ENCODE data around the gene ZNF439. TPM values are rescaled to one million over a fixed set of nuclear protein-coding genes. Genes with fewer than 3 reads are reported as not detected.

Gene ZNF439
- total RNA-seq, 1 donor from 2014 or later = 6.5 TPM

GRCh38 chr19:11813703-11814028, 34.9 kb upstream of the ZNF439 start:
- H3K27me3 Mint-ChIP-seq (ENCODE audit: insufficient read depth, low read depth) = no peaks in the 10 kb centered on the region
- peak overlapping the region; percentile 70 for H3K27ac Mint-ChIP-seq
- Histone ChIP-seq H4K20me1 (ENCODE audit: low read depth) (no peaks in the 10 kb centered on the region), H3K27me3 (peaks cover 9% of the 10 kb centered on the region), H3K4me3 (peak overlapping the region; percentile 93), H3F3A (ENCODE audit: low read depth) (peaks cover 8% of the 10 kb centered on the region), H2AFZ (replicated peaks) (peak overlapping the region; percentile 85), H3K4me1 (no peaks in the 10 kb centered on the region), H3K27ac (no peak overlapping the region), H3K36me3 (no peaks in the 10 kb centered on the region), H3K79me2 (ENCODE audit: low read depth) (peaks cover 11% of the 10 kb centered on the region), H3K9me3 (ENCODE audit: low read depth) (peaks cover 3% of the 10 kb centered on the region), H3K4me2 (peak overlapping the region; percentile 93), H3K9ac (no peak overlapping the region)
- H3K36me3 Mint-ChIP-seq = peaks cover 49% of the 10 kb centered on the region
- peaks cover 62% of the 10 kb centered on the region for H3K9me3 Mint-ChIP-seq
- peaks cover 12% of the 10 kb centered on the region for H3K4me1 Mint-ChIP-seq
- H3K4me3 Mint-ChIP-seq = peak overlapping the region; percentile 93
- DNase-seq (ENCODE audit: low spot score) = no peak
- TF ChIP-seq EZH2 (IDR thresholded peaks at IDR 0.05) (no peak), EZH2phosphoT487 (IDR thresholded peaks at IDR 0.05) (no peak), CTCF (IDR thresholded peaks at IDR 0.05) (no peak)

DNA sequence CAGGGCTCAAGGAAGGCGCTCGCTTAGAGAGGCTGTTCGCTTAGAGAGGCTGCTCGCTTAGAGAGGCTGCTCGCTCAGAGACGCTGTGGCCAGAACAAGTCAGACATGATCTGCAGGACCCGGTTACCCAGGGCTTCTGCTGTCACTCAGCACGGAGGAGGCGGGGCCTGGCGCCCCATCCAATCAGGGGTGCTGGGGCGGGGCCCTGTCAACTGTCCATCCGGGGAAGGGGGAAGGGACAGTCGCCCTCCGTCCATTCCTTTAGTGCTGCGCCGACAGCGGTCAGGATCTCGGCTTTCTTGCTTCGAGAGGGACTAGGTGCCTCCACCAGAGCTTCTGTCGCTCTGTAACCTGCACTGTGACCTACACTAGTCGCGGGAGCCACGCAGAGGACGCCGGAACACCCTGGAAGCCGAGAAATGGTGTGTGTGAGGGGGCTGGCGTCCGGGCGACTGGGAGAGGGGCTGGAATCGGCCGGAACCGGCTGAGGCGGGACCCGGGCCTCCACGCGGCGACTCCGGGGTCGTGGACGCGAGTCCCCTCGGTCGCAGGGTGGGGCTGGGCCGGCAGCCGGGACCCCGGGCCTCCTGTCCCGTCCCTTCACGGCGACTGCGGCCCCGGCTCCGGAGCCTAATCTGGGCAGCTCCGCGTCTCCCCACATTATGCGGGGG, 34.4 kb upstream of the ZNF439 start, which contains the start of gene ZNF440:
TSS of gene ZNF440 (plus strand) at position 245 of the 671 bp plus-strand sequence. CDS start at position 420, 175 bp downstream.
- H3K4me3 ChIP-seq = peak within 1 kb of the TSS; percentile 93
- DNase-seq (ENCODE audit: low spot score) = peak; percentile 98
- H3K4me1 ChIP-seq = no peaks in the 10 kb centered on the region
- H3K9me3 ChIP-seq (ENCODE audit: low read depth) = no peaks in the 10 kb centered on the region
- no peak for TF ChIP-seq CTCF (IDR thresholded peaks at IDR 0.05)
- no peak for TF ChIP-seq EZH2phosphoT487 (IDR thresholded peaks at IDR 0.05)
- peak; percentile 37 for TF ChIP-seq EZH2 (IDR thresholded peaks at IDR 0.05)
- H3K79me2 ChIP-seq (ENCODE audit: low read depth) = peaks cover 11% of the 10 kb centered on the region
- Mint-ChIP-seq H3K4me1 (peaks cover 12% of the 10 kb centered on the region), H3K27me3 (ENCODE audit: insufficient read depth, low read depth) (no peaks in the 10 kb centered on the region), H3K4me3 (peak within 1 kb of the TSS; percentile 93), H3K27ac (peak within 1 kb of the TSS; percentile 70), H3K36me3 (peaks cover 45% of the 10 kb centered on the region), H3K9me3 (peaks cover 61% of the 10 kb centered on the region)
- no peaks in the 10 kb centered on the region for H4K20me1 ChIP-seq (ENCODE audit: low read depth)
- peak within 1 kb of the TSS; percentile 84 for H3K9ac ChIP-seq
- peaks cover 8% of the 10 kb centered on the region for H3F3A ChIP-seq (ENCODE audit: low read depth)
- H3K4me2 ChIP-seq = peak within 1 kb of the TSS; percentile 93
- H3K27ac ChIP-seq = peak within 1 kb of the TSS; percentile 86
- no peaks in the 10 kb centered on the region for H3K36me3 ChIP-seq
- peaks cover 9% of the 10 kb centered on the region for H3K27me3 ChIP-seq
- H2AFZ ChIP-seq (replicated peaks) = peak within 1 kb of the TSS; percentile 86

GRCh38 chr19:11814700-11815035, 33.9 kb upstream of the ZNF439 start:
- H3K4me1 Mint-ChIP-seq = peaks cover 12% of the 10 kb centered on the region
- DNase-seq (ENCODE audit: low spot score) = peak; percentile 37
- peaks cover 8% of the 10 kb centered on the region for H3F3A ChIP-seq (ENCODE audit: low read depth)
- H3K4me3 ChIP-seq = peak overlapping the region; percentile 93
- H4K20me1 ChIP-seq (ENCODE audit: low read depth) = no peaks in the 10 kb centered on the region
- peak overlapping the region; percentile 93 for H3K4me2 ChIP-seq
- H3K27me3 ChIP-seq = peaks cover 9% of the 10 kb centered on the region
- H3K4me3 Mint-ChIP-seq = peak overlapping the region; percentile 92
- H3K9ac ChIP-seq = peak overlapping the region; percentile 84
- H3K27me3 Mint-ChIP-seq (ENCODE audit: insufficient read depth, low read depth) = no peaks in the 10 kb centered on the region
- H3K79me2 ChIP-seq (ENCODE audit: low read depth) = peaks cover 11% of the 10 kb centered on the region
- TF ChIP-seq EZH2 (IDR thresholded peaks at IDR 0.05) (no peak), CTCF (IDR thresholded peaks at IDR 0.05) (no peak), EZH2phosphoT487 (IDR thresholded peaks at IDR 0.05) (no peak)
- peak overlapping the region; percentile 86 for H2AFZ ChIP-seq (replicated peaks)
- H3K9me3 ChIP-seq (ENCODE audit: low read depth) = no peaks in the 10 kb centered on the region
- no peaks in the 10 kb centered on the region for H3K4me1 ChIP-seq
- no peak overlapping the region for H3K27ac ChIP-seq
- no peaks in the 10 kb centered on the region for H3K36me3 ChIP-seq
- peaks cover 57% of the 10 kb centered on the region for H3K9me3 Mint-ChIP-seq
- no peak overlapping the region for H3K27ac Mint-ChIP-seq
- peaks cover 44% of the 10 kb centered on the region for H3K36me3 Mint-ChIP-seq
